ENCODE results near the gene GATC.

The GATC gene

GRCh38 chr12:120496413-120497340, 50.4 kb downstream of the GATC start:
- TF ChIP-seq, protein P1, sequence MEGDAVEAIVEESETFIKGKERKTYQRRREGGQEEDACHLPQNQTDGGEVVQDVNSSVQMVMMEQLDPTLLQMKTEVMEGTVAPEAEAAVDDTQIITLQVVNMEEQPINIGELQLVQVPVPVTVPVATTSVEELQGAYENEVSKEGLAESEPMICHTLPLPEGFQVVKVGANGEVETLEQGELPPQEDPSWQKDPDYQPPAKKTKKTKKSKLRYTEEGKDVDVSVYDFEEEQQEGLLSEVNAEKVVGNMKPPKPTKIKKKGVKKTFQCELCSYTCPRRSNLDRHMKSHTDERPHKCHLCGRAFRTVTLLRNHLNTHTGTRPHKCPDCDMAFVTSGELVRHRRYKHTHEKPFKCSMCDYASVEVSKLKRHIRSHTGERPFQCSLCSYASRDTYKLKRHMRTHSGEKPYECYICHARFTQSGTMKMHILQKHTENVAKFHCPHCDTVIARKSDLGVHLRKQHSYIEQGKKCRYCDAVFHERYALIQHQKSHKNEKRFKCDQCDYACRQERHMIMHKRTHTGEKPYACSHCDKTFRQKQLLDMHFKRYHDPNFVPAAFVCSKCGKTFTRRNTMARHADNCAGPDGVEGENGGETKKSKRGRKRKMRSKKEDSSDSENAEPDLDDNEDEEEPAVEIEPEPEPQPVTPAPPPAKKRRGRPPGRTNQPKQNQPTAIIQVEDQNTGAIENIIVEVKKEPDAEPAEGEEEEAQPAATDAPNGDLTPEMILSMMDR (IDR thresholded peaks at IDR 0.05; ENCODE audit: low read depth, low read length, missing control alignments), result no peak
- in situ Hi-C loops (cut with HindIII; ENCODE audit: low sequenced_read_pairs), result loop anchor here (10.0 kb wide), 1 partner anchor 272 kb away; no protein-coding TSS in a partner anchor
- H3K4me3 ChIP-seq (ENCODE audit: low read depth, low read length), result peak overlapping the region; percentile 96
- DNase-seq (ENCODE audit: low read depth), result no peak

DNA sequence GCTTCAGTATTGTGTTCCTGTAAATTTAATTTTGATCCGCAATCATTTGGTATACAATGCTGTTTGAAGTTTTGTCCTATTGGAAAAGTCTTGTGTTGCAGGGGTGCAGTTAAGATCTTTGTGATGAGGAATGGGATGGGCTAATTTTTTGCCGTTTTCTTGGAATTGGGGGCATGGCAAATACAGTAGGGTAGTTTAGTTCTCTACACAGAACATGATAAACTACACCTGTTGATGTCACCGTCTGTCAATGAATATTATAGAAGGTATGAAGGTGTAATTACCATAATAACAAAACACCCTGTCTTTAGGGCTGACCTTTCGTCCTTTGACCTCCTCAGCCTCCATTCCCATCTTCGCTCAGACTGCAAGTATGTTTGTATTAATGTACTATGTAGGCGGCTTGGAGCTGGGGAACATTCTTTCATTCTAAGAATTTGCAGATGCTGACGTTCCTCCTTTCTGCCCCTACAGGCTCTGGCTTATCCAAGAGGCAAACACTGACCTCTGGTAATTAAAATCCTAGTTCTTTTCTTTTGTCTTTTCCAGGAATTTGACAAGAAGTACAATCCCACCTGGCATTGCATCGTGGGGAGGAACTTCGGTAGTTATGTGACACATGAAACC, 51.4 kb downstream of the GATC start:
- peak overlapping the region; percentile 96 for H3K4me3 ChIP-seq (ENCODE audit: low read depth, low read length)
- in situ Hi-C loops (cut with HindIII; ENCODE audit: low sequenced_read_pairs), result loop anchor here (10.0 kb wide), 1 partner anchor 273 kb away; no protein-coding TSS in a partner anchor
- TF ChIP-seq, protein P1 (IDR thresholded peaks at IDR 0.05; ENCODE audit: low read depth, low read length, missing control alignments), result no peak
- no peak for DNase-seq (ENCODE audit: low read depth)

DNA sequence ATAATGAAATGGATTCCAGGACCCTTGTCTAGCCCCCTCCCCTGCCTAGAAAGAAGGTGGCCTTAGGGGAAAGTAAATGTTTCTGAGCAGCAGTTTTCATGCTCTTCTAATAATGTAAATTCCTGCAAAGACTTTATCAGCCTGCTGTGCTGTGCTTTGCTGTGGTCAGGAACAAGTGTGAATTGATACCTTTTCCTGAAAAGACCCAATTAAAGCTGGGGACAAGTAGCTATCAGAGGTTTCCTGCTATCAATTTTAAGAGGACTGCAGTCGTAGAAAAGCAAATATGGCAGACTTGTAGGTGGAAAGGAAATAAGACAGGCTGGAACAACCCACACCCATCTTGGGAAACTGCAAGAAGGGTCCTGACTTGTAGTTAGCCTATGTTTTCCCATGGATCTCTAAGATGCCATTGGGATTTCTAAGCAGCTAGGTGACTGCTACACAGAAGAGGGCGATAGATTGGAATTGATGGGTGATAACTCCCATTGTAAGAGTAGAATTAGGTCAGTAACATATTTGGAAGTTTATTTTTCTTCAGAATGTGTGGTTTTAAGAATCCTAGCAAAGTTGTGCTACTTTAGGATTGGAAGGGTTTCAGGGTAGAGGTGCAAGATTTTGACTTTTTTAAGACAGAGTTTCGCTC, 52.7 kb downstream of the GATC start:
- in situ Hi-C loops (cut with HindIII; ENCODE audit: low sequenced_read_pairs), result loop anchor here (10.0 kb wide), 1 partner anchor 274 kb away; no protein-coding TSS in a partner anchor
- no peak overlapping the region for H3K4me3 ChIP-seq (ENCODE audit: low read depth, low read length)
- TF ChIP-seq, protein P1 (IDR thresholded peaks at IDR 0.05; ENCODE audit: low read depth, low read length, missing control alignments), result no peak
- DNase-seq (ENCODE audit: low read depth), result no peak

- no peak for DNase-seq (ENCODE audit: low read depth)
- no peak overlapping the region for H3K4me3 ChIP-seq (ENCODE audit: low read depth, low read length)
- in situ Hi-C loops (cut with HindIII; ENCODE audit: low sequenced_read_pairs), result no loop called here
- TF ChIP-seq, protein P1 (IDR thresholded peaks at IDR 0.05; ENCODE audit: low read depth, low read length, missing control alignments), result no peak
Observed at GRCh38 chr12:120500581-120500980, 54.3 kb downstream of the GATC start.

DNA sequence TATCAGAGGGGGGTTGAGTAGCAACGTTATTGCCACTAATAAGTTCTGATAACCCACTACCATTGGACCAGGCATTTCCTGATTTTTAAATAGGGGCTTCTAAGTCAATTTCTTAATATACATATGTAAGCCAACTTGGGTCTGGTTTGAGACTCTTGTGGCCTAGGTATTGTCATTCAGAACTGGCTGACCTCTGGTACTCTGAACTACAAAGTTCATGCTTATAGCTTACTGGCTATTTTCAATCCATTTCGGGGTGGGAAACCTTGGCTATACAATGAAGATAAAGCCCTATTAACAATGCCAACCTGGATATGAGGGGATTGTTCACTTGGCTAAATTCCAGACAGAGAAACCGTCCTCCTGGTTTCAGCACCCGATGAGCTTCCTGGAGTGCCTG, 58.3 kb downstream of the GATC start:
- DNase-seq (ENCODE audit: low read depth), result no peak
- TF ChIP-seq, protein P1 (IDR thresholded peaks at IDR 0.05; ENCODE audit: low read depth, low read length, missing control alignments), result no peak
- in situ Hi-C loops (cut with HindIII; ENCODE audit: low sequenced_read_pairs), result no loop called here
- no peak overlapping the region for H3K4me3 ChIP-seq (ENCODE audit: low read depth, low read length)

DNA sequence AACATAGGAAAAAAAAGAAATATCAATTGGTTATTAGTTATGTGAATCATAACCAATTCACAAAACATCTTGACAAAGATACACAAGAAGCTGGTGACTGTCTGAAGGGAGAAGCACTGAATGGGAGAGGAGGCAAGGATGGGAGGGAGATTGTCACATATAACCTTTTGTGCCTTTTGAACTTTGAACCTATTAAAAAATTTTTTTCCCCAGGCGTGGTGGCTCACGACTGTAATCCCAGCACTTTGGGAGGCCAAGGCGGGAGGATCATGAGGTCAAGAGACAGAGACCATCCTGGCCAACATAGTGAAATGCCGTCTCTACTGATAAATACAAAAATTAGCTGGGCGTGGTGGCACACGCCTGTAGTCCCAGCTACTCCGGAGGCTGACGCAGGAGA, 62.3 kb downstream of the GATC start:
- in situ Hi-C loops (cut with HindIII; ENCODE audit: low sequenced_read_pairs), result no loop called here
- no peak for DNase-seq (ENCODE audit: low read depth)
- TF ChIP-seq, protein P1 (IDR thresholded peaks at IDR 0.05; ENCODE audit: low read depth, low read length, missing control alignments), result no peak
- H3K4me3 ChIP-seq (ENCODE audit: low read depth, low read length), result no peak overlapping the region

Data from astrocyte of the cerebellum (primary cell).